GM12878 (cell line): ENCODE results near the gene SLF2. TPM values are rescaled to one million over a fixed set of nuclear protein-coding genes. Genes with fewer than 3 reads are reported as not detected.

ENCODE experiments used
- ATAC-seq: fragments of 200-7000 bp; cut with Tn5 transposase; 3 replicates; pipeline ENCODE4 v1.9.1; 2020; ENCODE audit warnings: mild to moderate bottlenecking, moderate library complexity
- BruUV-seq: library from RNA; stranded (reverse); fragments of 400-500 nt; replicated peaks from 2 replicates; lab custom pipeline; 2021; lab: Mats Ljungman, UMichigan
- CTCF ChIA-PET: fragments of 300-600 bp; sonication (Branson Sonifier 250); formaldehyde crosslinking; extraction: SDS; loops from one replicate; lab custom pipeline; 2021; ENCODE audit warnings: inconsistent platforms; lab: Yijun Ruan, JAX
- POLR2A ChIA-PET: fragments of 350-600 bp; formaldehyde crosslinking; extraction: SDS; loops from one replicate; lab custom pipeline; 2021; ENCODE audit warnings: inconsistent platforms; lab: Charles Lee
- RAD21 ChIA-PET: fragments of 300-600 bp; sonication (Branson Sonifier 250); formaldehyde crosslinking; loops from one replicate; lab custom pipeline; 2023; ENCODE audit warnings: antibody characterized with exemption; ENCODE audit not compliant: unreplicated experiment; lab: Charles Lee
- SMC1A ChIA-PET: fragments of 300-600 bp; sonication (Branson Sonifier 250); formaldehyde crosslinking; loops from one replicate; lab custom pipeline; 2023; ENCODE audit not compliant: unreplicated experiment, uncharacterized antibody; lab: Charles Lee
- DNase-seq: peaks from one replicate; pipeline ENCODE4 v3.0.0-alpha.2; 2011; ENCODE audit warnings: low read depth, low spot score
- FAIRE-seq: peaks from 3 replicates; lab custom pipeline; 2011; peaks lifted over from hg19 to GRCh38; lab: Jason Lieb, UNC
- H2AFZ ChIP-seq: 2 replicates; pipeline ENCODE4 v1.6.0; 2011; ENCODE audit warnings: low read depth, low read length, control low read depth; ENCODE audit not compliant: control insufficient read depth
- H3K27ac ChIP-seq: 2 replicates; pipeline ENCODE4 v1.5.1; 2011; ENCODE audit warnings: control low read depth; ENCODE audit not compliant: control insufficient read depth, insufficient read depth
- H3K27me3 ChIP-seq, 2 experiments: replicated peaks in 1 of 2; 2 replicates each; pipeline versions ENCODE4 v1.6.0 to v1.6.1; 2011; ENCODE audit warnings: low read length in 1 of 2; ENCODE audit not compliant: control insufficient read depth in 2 of 2, insufficient read depth in 2 of 2
- H3K36me3 ChIP-seq, 2 experiments: 2 replicates each; pipeline ENCODE4 v1.5.1; 2011; ENCODE audit warnings: low read length in 1 of 2; ENCODE audit not compliant: control insufficient read depth in 2 of 2, insufficient read depth in 2 of 2
- H3K4me1 ChIP-seq: 2 replicates; pipeline ENCODE4 v1.6.1; 2011; ENCODE audit warnings: mild to moderate bottlenecking, low read length, moderate library complexity, mixed read lengths; ENCODE audit not compliant: control insufficient read depth, insufficient read depth
- H3K4me2 ChIP-seq: 2 replicates; pipeline ENCODE4 v1.6.0; 2011; ENCODE audit warnings: control low read depth; ENCODE audit not compliant: control insufficient read depth, insufficient read depth
- H3K4me3 ChIP-seq: fragments of 200-600 bp; sonication (generic); 2 replicates; pipeline ENCODE4 v1.5.1; 2016
- H3K79me2 ChIP-seq: 2 replicates; pipeline ENCODE4 v1.6.0; 2011; ENCODE audit warnings: low read length; ENCODE audit not compliant: control insufficient read depth, insufficient read depth
- H3K9ac ChIP-seq: 2 replicates; pipeline ENCODE4 v1.8.0; 2011; ENCODE audit warnings: low read length, control low read depth, mixed read lengths; ENCODE audit not compliant: control insufficient read depth, insufficient read depth
- H3K9me3 ChIP-seq: replicated peaks from 3 replicates; pipeline ENCODE4 v1.5.1; 2011; ENCODE audit warnings: mild to moderate bottlenecking, low read length; ENCODE audit not compliant: control insufficient read depth, insufficient read depth
- H4K20me1 ChIP-seq: 2 replicates; pipeline ENCODE4 v1.6.0; 2011; ENCODE audit not compliant: control insufficient read depth, insufficient read depth
- ATF3 ChIP-seq: IDR thresholded peaks from 2 replicates; pipeline ENCODE4 v1.6.1; 2011; ENCODE audit warnings: low read depth, mild to moderate bottlenecking, low read length, moderate library complexity, borderline replicate concordance; ENCODE audit errors: extremely low read depth
- BMI1 ChIP-seq: fragments of 450-650 bp; IDR thresholded peaks from 2 replicates; pipeline ENCODE4 v1.6.1; 2016; ENCODE audit warnings: mild to moderate bottlenecking, moderate library complexity, borderline replicate concordance
- CBX3 ChIP-seq: fragments of 200-600 bp; sonication (generic); IDR thresholded peaks from 2 replicates; pipeline ENCODE4 v1.6.1; 2016; ENCODE audit warnings: low read depth, borderline replicate concordance
- CBX5 ChIP-seq: sonication (generic); IDR thresholded peaks from 2 replicates; pipeline ENCODE4 v1.6.1; 2016; ENCODE audit warnings: low read depth, moderate library complexity, mild to moderate bottlenecking, inconsistent platforms
- CREM ChIP-seq: IDR thresholded peaks from 2 replicates; pipeline ENCODE4 v1.6.1; 2014; ENCODE audit warnings: antibody characterized with exemption, low read depth
- EZH2 ChIP-seq: IDR thresholded peaks from 2 replicates; pipeline ENCODE4 v1.6.1; 2012; ENCODE audit warnings: low read depth, mild to moderate bottlenecking, control low read depth, inconsistent platforms, low read length, borderline replicate concordance; ENCODE audit not compliant: control insufficient read depth
- HDGF ChIP-seq: fragments of 450-650 bp; IDR thresholded peaks from 2 replicates; pipeline ENCODE4 v1.6.1; 2016; ENCODE audit warnings: antibody characterized with exemption
- MEF2B ChIP-seq: fragments of 450-650 bp; IDR thresholded peaks from 2 replicates; pipeline ENCODE4 v1.6.1; 2018; ENCODE audit warnings: mild to moderate bottlenecking, moderate library complexity; ENCODE audit not compliant: partially characterized antibody, poor library complexity, severe bottlenecking
- NBN ChIP-seq: fragments of 450-650 bp; IDR thresholded peaks from 2 replicates; pipeline ENCODE4 v1.6.1; 2016
- SIN3A ChIP-seq: IDR thresholded peaks from 2 replicates; pipeline ENCODE4 v1.6.1; 2012; ENCODE audit warnings: low read depth, low read length, improper control_type of control experiment
- STAT1 ChIP-seq: fragments of 450-650 bp; conservative IDR thresholded peaks from 2 replicates; pipeline ENCODE4 v1.6.1; 2014; ENCODE audit warnings: antibody characterized with exemption, mild to moderate bottlenecking
- YY1 ChIP-seq: IDR thresholded peaks from 2 replicates; pipeline ENCODE4 v1.6.1; 2011; ENCODE audit warnings: low read depth, mild to moderate bottlenecking, low read length
- ZSCAN29 ChIP-seq: fragments of 450-650 bp; IDR thresholded peaks from 2 replicates; pipeline ENCODE4 v1.6.1; 2017; ENCODE audit warnings: mild to moderate bottlenecking, moderate library complexity
- WGBS: methylation state at CpG from one replicate; pipeline ENCODE4 v1.1.6; 2016; ENCODE audit warnings: low lambda C conversion rate; ENCODE audit not compliant: insufficient replicate concordance, insufficient coverage; ENCODE audit errors: missing lambda C conversion rate; 5-methylcytosine and 5-hydroxymethylcytosine counted together
- in situ Hi-C: fragments of 300-500 bp; cut with MboI; formaldehyde crosslinking; loops from 9 replicates; pipeline ENCODE4 v1.14.3; 2018; ENCODE audit warnings: mixed read lengths
- intact Hi-C: fragments of 100-400 bp; cut with micrococcal nuclease; formaldehyde crosslinking; loops from one replicate; pipeline ENCODE4 v1.14.2; 2022; ENCODE audit not compliant: unreplicated experiment
- polyA plus RNA-seq, 11 experiments: library from polyadenylated mRNA; depleted of rRNA in 4 of 11; unstranded in 6 of 11; stranded (reverse) in 5 of 11; fragments of >200 nt; fragmentation: Nextera tagmentation in 4 of 11; fragmentation: Illumina TruSeq in 1 of 11; extraction: Ambion mirVana in 4 of 11; extraction: Trizol in 1 of 11; gene quantifications; 1 replicate in 1 of 11; 2 replicates in 10 of 11; pipeline versions ENCODE4 v1.2.1 to v1.2.3, GENCODE V29; 2011 to 2016; ENCODE audit warnings: inconsistent platforms in 2 of 11, missing spikeins in 2 of 11, low read depth in 1 of 11
- total RNA-seq, 4 experiments: library from RNA; depleted of rRNA in 3 of 4; stranded (reverse); fragments of >200 nt in 3 of 4; fragmentation: Illumina TruSeq in 1 of 4; extraction: Trizol in 1 of 4; gene quantifications; 2 replicates each; pipeline versions ENCODE4 v1.2.1 to v1.2.3, GENCODE V29; 2013 to 2021

Gene SLF2
- total and polyA plus RNA-seq, 10 of the 15 experiments (the other 5 are each of a cell fraction or from before 2014, with no cell fraction given): 3.0 to 25.2 (median 17.9) TPM

- DNase-seq (no peak), ATAC-seq (no peak), FAIRE-seq (no peak)
- Histone ChIP-seq H2AFZ (no peak overlapping the region), H4K20me1 (no peaks in the 10 kb centered on the region), H3K9me3 (no peaks in the 10 kb centered on the region), H3K9ac (no peak overlapping the region), H3K4me3 (no peak overlapping the region), H3K79me2 (peaks cover 8% of the 10 kb centered on the region), H3K27ac (no peak overlapping the region), H3K27me3 (no peaks in the 10 kb centered on the region), H3K4me1 (peaks cover 7% of the 10 kb centered on the region), H3K4me2 (no peak overlapping the region), H3K36me3 (peaks cover 0 to 2% of the 10 kb centered on the region in 2 experiments; a peak in 3 of 4 replicates)
- BruUV-seq: TSS peak; percentile 23
- 90% methylated on average over 18 of the region's 18 CpGs for WGBS
- intact Hi-C loops (no loop called here), in situ Hi-C loops (no loop called here)
- TF ChIP-seq BMI1: no peak
- no peak for TF ChIP-seq ZSCAN29
- TF ChIP-seq CBX5: no peak
- TF ChIP-seq ATF3: no peak
- no peak for TF ChIP-seq SIN3A
- TF ChIP-seq MEF2B: no peak
- no peak for TF ChIP-seq EZH2
- no peak for TF ChIP-seq YY1
- TF ChIP-seq HDGF: no peak
- no peak for TF ChIP-seq NBN
- TF ChIP-seq STAT1: no peak
- no peak for TF ChIP-seq CBX3
- no peak for TF ChIP-seq CREM
- ChIA-PET RAD21 (interaction anchor here (1.5 kb wide), 1 partner anchor 11 kb away, joined by 5 read pairs; no protein-coding TSS in a partner anchor), CTCF (interaction anchor here (0.7 to 3.7 kb wide), 6 partner anchors 8 to 64 kb away, joined by 3 to 21 read pairs (median 3); no protein-coding TSS in a partner anchor), POLR2A (no interaction called here), SMC1A (interaction anchor here (1.7 kb wide), 1 partner anchor 11 kb away, joined by 4 read pairs; no protein-coding TSS in a partner anchor)
Observed at GRCh38 chr10:101003639-101004206, 91.0 kb downstream of the SLF2 start.
